ENCODE data around the gene KRTAP2-4.

The KRTAP2-4 gene

GRCh38 chr17:41024697-41025096 lies 41.0 kb downstream of the KRTAP2-4 start:
- H3K4me2 ChIP-seq (ENCODE audit: low read length), result no peak overlapping the region
- no peak overlapping the region for H3K9ac ChIP-seq (ENCODE audit: low read depth, low read length)
- H3K9me3 ChIP-seq (replicated peaks; ENCODE audit: low read length), result no peaks in the 10 kb centered on the region
- H3K4me1 ChIP-seq (ENCODE audit: control insufficient read depth, insufficient read depth, low read length), result peaks cover 18% of the 10 kb centered on the region
- no peak overlapping the region for H3K4me3 ChIP-seq (ENCODE audit: low read length)
- H3K27me3 ChIP-seq (ENCODE audit: control insufficient read depth, insufficient read depth, low read length), result no peaks in the 10 kb centered on the region
- H3K36me3 ChIP-seq (ENCODE audit: insufficient read depth, low read length), result no peaks in the 10 kb centered on the region

- no peak overlapping the region for H3K4me2 ChIP-seq (ENCODE audit: low read length)
- H3K9ac ChIP-seq (ENCODE audit: low read depth, low read length), result no peak overlapping the region
- H3K9me3 ChIP-seq (replicated peaks; ENCODE audit: low read length), result no peaks in the 10 kb centered on the region
- no peak overlapping the region for H3K4me3 ChIP-seq (ENCODE audit: low read length)
- no peaks in the 10 kb centered on the region for H3K36me3 ChIP-seq (ENCODE audit: insufficient read depth, low read length)
- H3K4me1 ChIP-seq (ENCODE audit: control insufficient read depth, insufficient read depth, low read length), result no peaks in the 10 kb centered on the region
- H3K27me3 ChIP-seq (ENCODE audit: control insufficient read depth, insufficient read depth, low read length), result no peaks in the 10 kb centered on the region
These were observed 45.3 kb downstream of the KRTAP2-4 start for GRCh38 chr17:41020336-41020735.

GRCh38 chr17:41019415-41019814 lies 46.3 kb downstream of the KRTAP2-4 start:
- Histone ChIP-seq H3K27me3 (ENCODE audit: control insufficient read depth, insufficient read depth, low read length) (no peaks in the 10 kb centered on the region), H3K4me3 (ENCODE audit: low read length) (no peak overlapping the region), H3K4me1 (ENCODE audit: control insufficient read depth, insufficient read depth, low read length) (no peaks in the 10 kb centered on the region), H3K4me2 (ENCODE audit: low read length) (no peak overlapping the region), H3K9ac (ENCODE audit: low read depth, low read length) (no peak overlapping the region), H3K36me3 (ENCODE audit: insufficient read depth, low read length) (no peaks in the 10 kb centered on the region), H3K9me3 (replicated peaks; ENCODE audit: low read length) (no peaks in the 10 kb centered on the region)

- H3K4me2 ChIP-seq (ENCODE audit: low read length), result no peak overlapping the region
- no peaks in the 10 kb centered on the region for H3K36me3 ChIP-seq (ENCODE audit: insufficient read depth, low read length)
- H3K4me1 ChIP-seq (ENCODE audit: control insufficient read depth, insufficient read depth, low read length), result peaks cover 3% of the 10 kb centered on the region
- H3K4me3 ChIP-seq (ENCODE audit: low read length), result no peak overlapping the region
- no peaks in the 10 kb centered on the region for H3K27me3 ChIP-seq (ENCODE audit: control insufficient read depth, insufficient read depth, low read length)
- H3K9me3 ChIP-seq (replicated peaks; ENCODE audit: low read length), result no peaks in the 10 kb centered on the region
- no peak overlapping the region for H3K9ac ChIP-seq (ENCODE audit: low read depth, low read length)
These were observed 47.1 kb downstream of the KRTAP2-4 start for GRCh38 chr17:41018541-41018940.

GRCh38 chr17:41016578-41017215 lies 49.0 kb downstream of the KRTAP2-4 start:
- Histone ChIP-seq H3K4me1 (ENCODE audit: control insufficient read depth, insufficient read depth, low read length) (peaks cover 10% of the 10 kb centered on the region), H3K9ac (ENCODE audit: low read depth, low read length) (no peak overlapping the region), H3K4me3 (ENCODE audit: low read length) (no peak overlapping the region), H3K4me2 (ENCODE audit: low read length) (no peak overlapping the region), H3K9me3 (replicated peaks; ENCODE audit: low read length) (no peaks in the 10 kb centered on the region), H3K27me3 (ENCODE audit: control insufficient read depth, insufficient read depth, low read length) (no peaks in the 10 kb centered on the region), H3K36me3 (ENCODE audit: insufficient read depth, low read length) (no peaks in the 10 kb centered on the region)

GRCh38 chr17:41015454-41015853 lies 50.2 kb downstream of the KRTAP2-4 start:
- Histone ChIP-seq H3K9me3 (replicated peaks; ENCODE audit: low read length) (no peaks in the 10 kb centered on the region), H3K4me2 (ENCODE audit: low read length) (no peak overlapping the region), H3K4me3 (ENCODE audit: low read length) (no peak overlapping the region), H3K36me3 (ENCODE audit: insufficient read depth, low read length) (no peaks in the 10 kb centered on the region), H3K4me1 (ENCODE audit: control insufficient read depth, insufficient read depth, low read length) (peaks cover 10% of the 10 kb centered on the region), H3K27me3 (ENCODE audit: control insufficient read depth, insufficient read depth, low read length) (no peaks in the 10 kb centered on the region), H3K9ac (ENCODE audit: low read depth, low read length) (no peak overlapping the region)
